Measurements from ENCODE around the gene ATP13A5. TPM values are rescaled to one million over a fixed set of nuclear protein-coding genes. Genes with fewer than 3 reads are reported as not detected.

ATP13A5 gene
- total RNA-seq, 1 experiment from 2014 or later = not detected

- Mint-ChIP-seq H3K27me3 (ENCODE audit: unreplicated experiment) (peaks cover 45% of the 10 kb centered on the region), H3K4me1 (ENCODE audit: low read depth, unreplicated experiment) (no peaks in the 10 kb centered on the region), H3K27ac (ENCODE audit: unreplicated experiment) (no peak overlapping the region), H3K9me3 (ENCODE audit: low read depth, unreplicated experiment) (no peaks in the 10 kb centered on the region), H3K36me3 (ENCODE audit: insufficient read depth, unreplicated experiment) (no peaks in the 10 kb centered on the region), H3K4me3 (ENCODE audit: low read depth, unreplicated experiment) (no peak overlapping the region)
- DNase-seq = no peak
- intact Hi-C loops (cut with micrococcal nuclease; ENCODE audit: unreplicated experiment) = loop anchor here (10.0 kb wide), 1 partner anchor 183 kb away; no protein-coding TSS in a partner anchor
- BruUV-seq (replicated peaks) = no TSS peak
- no peak for TF ChIP-seq CTCF (IDR thresholded peaks at IDR 0.05; ENCODE audit: unreplicated experiment)
- CTCF ChIA-PET = no interaction called here
Measured at GRCh38 chr3:193377591-193377990, 962 bp downstream of the ATP13A5 start.

- Mint-ChIP-seq H3K4me3 (ENCODE audit: low read depth, unreplicated experiment) (no peak overlapping the region), H3K27ac (ENCODE audit: unreplicated experiment) (no peak overlapping the region), H3K27me3 (ENCODE audit: unreplicated experiment) (peaks cover 25% of the 10 kb centered on the region), H3K9me3 (ENCODE audit: low read depth, unreplicated experiment) (no peaks in the 10 kb centered on the region), H3K36me3 (ENCODE audit: insufficient read depth, unreplicated experiment) (no peaks in the 10 kb centered on the region), H3K4me1 (ENCODE audit: low read depth, unreplicated experiment) (no peaks in the 10 kb centered on the region)
- no peak for DNase-seq
- TF ChIP-seq CTCF (IDR thresholded peaks at IDR 0.05; ENCODE audit: unreplicated experiment) = no peak
- BruUV-seq (replicated peaks) = no TSS peak
- CTCF ChIA-PET = no interaction called here
- intact Hi-C loops (cut with micrococcal nuclease; ENCODE audit: unreplicated experiment) = loop anchor here (10.0 kb wide), 1 partner anchor 181 kb away; no protein-coding TSS in a partner anchor
Measured at GRCh38 chr3:193375614-193376013, 2.9 kb downstream of the ATP13A5 start.

- intact Hi-C loops (cut with micrococcal nuclease; ENCODE audit: unreplicated experiment) = loop anchor here (10.0 kb wide), 1 partner anchor 178 kb away; no protein-coding TSS in a partner anchor
- H3K9me3 Mint-ChIP-seq (ENCODE audit: low read depth, unreplicated experiment) = no peaks in the 10 kb centered on the region
- DNase-seq = no peak
- TF ChIP-seq CTCF (IDR thresholded peaks at IDR 0.05; ENCODE audit: unreplicated experiment) = no peak
- CTCF ChIA-PET = interaction anchor here (0.6 kb wide), 1 partner anchor 294 kb away, joined by 3 read pairs; no protein-coding TSS in a partner anchor
- BruUV-seq (replicated peaks) = no TSS peak
- H3K4me1 Mint-ChIP-seq (ENCODE audit: low read depth, unreplicated experiment) = no peaks in the 10 kb centered on the region
- no peaks in the 10 kb centered on the region for H3K36me3 Mint-ChIP-seq (ENCODE audit: insufficient read depth, unreplicated experiment)
- no peak overlapping the region for H3K27ac Mint-ChIP-seq (ENCODE audit: unreplicated experiment)
- no peaks in the 10 kb centered on the region for H3K27me3 Mint-ChIP-seq (ENCODE audit: unreplicated experiment)
- no peak overlapping the region for H3K4me3 Mint-ChIP-seq (ENCODE audit: low read depth, unreplicated experiment)
Measured at GRCh38 chr3:193372783-193373182, 5.8 kb downstream of the ATP13A5 start.

GRCh38 chr3:193367868-193368267, 10.7 kb downstream of the ATP13A5 start:
- no peak overlapping the region for H3K27ac Mint-ChIP-seq (ENCODE audit: unreplicated experiment)
- BruUV-seq (replicated peaks) = no TSS peak
- no peak overlapping the region for H3K4me3 Mint-ChIP-seq (ENCODE audit: low read depth, unreplicated experiment)
- H3K36me3 Mint-ChIP-seq (ENCODE audit: insufficient read depth, unreplicated experiment) = no peaks in the 10 kb centered on the region
- DNase-seq = no peak
- CTCF ChIA-PET = no interaction called here
- intact Hi-C loops (cut with micrococcal nuclease; ENCODE audit: unreplicated experiment) = no loop called here
- no peaks in the 10 kb centered on the region for H3K27me3 Mint-ChIP-seq (ENCODE audit: unreplicated experiment)
- H3K4me1 Mint-ChIP-seq (ENCODE audit: low read depth, unreplicated experiment) = no peaks in the 10 kb centered on the region
- TF ChIP-seq CTCF (IDR thresholded peaks at IDR 0.05; ENCODE audit: unreplicated experiment) = no peak
- H3K9me3 Mint-ChIP-seq (ENCODE audit: low read depth, unreplicated experiment) = no peaks in the 10 kb centered on the region
